SJSA1 (cell line): Measurements from ENCODE around the gene SCN3B. TPM values are rescaled to one million over a fixed set of nuclear protein-coding genes. Genes with fewer than 3 reads are reported as not detected.
"Not testable (repeated sequence)": the region's sequence is repeated elsewhere in the genome, so short reads cannot be mapped to it uniquely, and the experiment has no call there.

Experiments used
- DNase-seq, 2 experiments: peaks; one replicate each; pipeline ENCODE4 v3.0.0-alpha.2; 2015 to 2020; ENCODE audit warnings: low spot score in 2 of 2, low read depth in 1 of 2
- H3K27ac ChIP-seq: fragments of 250-450 bp; sonication (Bioruptor Pico); 2 replicates; pipeline ENCODE4 v1.5.1; 2020; ENCODE audit warnings: mild to moderate bottlenecking, moderate library complexity
- H3K27me3 ChIP-seq: fragments of 250-450 bp; sonication (Bioruptor Pico); replicated peaks from 2 replicates; pipeline ENCODE4 v1.5.1; 2020; ENCODE audit warnings: mild to moderate bottlenecking, moderate library complexity
- H3K36me3 ChIP-seq: fragments of 250-450 bp; sonication (Bioruptor Pico); 2 replicates; pipeline ENCODE4 v1.5.1; 2020; ENCODE audit warnings: mild to moderate bottlenecking
- H3K4me1 ChIP-seq: fragments of 250-450 bp; sonication (Bioruptor Pico); replicated peaks from 2 replicates; pipeline ENCODE4 v1.6.1; 2021; ENCODE audit warnings: mild to moderate bottlenecking
- H3K4me3 ChIP-seq: fragments of 250-450 bp; sonication (Bioruptor Pico); 2 replicates; pipeline ENCODE4 v1.5.1; 2020; ENCODE audit warnings: mild to moderate bottlenecking
- H3K9me3 ChIP-seq: fragments of 250-450 bp; sonication (Bioruptor Pico); replicated peaks from 2 replicates; pipeline ENCODE4 v1.5.1; 2020; ENCODE audit warnings: mild to moderate bottlenecking
- total RNA-seq: library from RNA; depleted of rRNA; stranded (reverse); fragments of >200 nt; shearing (Covaris generic); gene quantifications from 2 replicates; pipeline ENCODE4 v1.2.3, GENCODE V29; 2014

SCN3B gene
- total RNA-seq, 1 experiment from 2014 or later: 0.18 TPM

DNA sequence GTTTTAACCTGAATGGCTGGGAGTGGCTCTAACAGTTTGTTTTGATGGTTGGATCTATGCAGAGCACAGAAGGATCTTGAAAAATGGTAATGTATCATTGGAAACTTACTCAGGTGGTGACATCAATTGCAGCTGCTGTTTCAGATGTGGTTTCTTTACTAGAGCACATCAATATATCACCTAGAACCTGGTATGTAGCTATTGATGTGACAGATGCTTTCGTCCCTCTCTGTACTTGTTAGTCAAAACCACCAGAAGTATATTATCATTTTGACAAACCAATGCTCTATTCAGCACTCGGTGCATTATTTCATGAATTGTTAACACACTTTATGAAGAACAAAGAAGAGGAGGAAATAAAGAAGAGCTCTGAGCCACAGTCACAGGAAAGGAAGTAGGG, 26.6 kb upstream of the SCN3B start:
- Histone ChIP-seq H3K4me3 (no peak overlapping the region), H3K36me3 (no peaks in the 10 kb centered on the region), H3K27me3 (no peaks in the 10 kb centered on the region), H3K4me1 (no peaks in the 10 kb centered on the region), H3K9me3 (no peaks in the 10 kb centered on the region), H3K27ac (no peak overlapping the region)
- DNase-seq: no peak

DNA sequence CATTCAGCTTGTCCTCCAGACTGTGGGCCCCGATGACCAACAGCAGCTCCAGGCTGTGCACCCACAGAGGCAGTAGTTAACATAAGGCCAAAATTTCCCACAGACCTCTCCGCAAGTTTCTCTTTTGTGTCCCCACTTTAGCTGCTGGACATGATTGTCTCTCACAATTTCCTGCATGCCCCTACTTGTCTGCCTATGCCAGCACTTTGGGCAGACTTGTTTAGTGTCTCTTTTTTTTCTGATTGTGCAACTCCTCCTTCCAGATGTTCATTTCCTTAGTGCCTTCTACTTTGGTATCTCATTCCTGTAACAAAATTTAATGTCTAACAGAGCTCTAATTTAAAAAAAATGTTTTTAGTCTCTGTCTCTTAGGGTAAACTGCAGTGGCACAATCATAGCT, 23.8 kb upstream of the SCN3B start:
- Histone ChIP-seq H3K9me3 (no peaks in the 10 kb centered on the region), H3K4me3 (no peak overlapping the region), H3K27me3 (no peaks in the 10 kb centered on the region), H3K4me1 (no peaks in the 10 kb centered on the region), H3K36me3 (no peaks in the 10 kb centered on the region), H3K27ac (no peak overlapping the region)
- DNase-seq: no peak

DNA sequence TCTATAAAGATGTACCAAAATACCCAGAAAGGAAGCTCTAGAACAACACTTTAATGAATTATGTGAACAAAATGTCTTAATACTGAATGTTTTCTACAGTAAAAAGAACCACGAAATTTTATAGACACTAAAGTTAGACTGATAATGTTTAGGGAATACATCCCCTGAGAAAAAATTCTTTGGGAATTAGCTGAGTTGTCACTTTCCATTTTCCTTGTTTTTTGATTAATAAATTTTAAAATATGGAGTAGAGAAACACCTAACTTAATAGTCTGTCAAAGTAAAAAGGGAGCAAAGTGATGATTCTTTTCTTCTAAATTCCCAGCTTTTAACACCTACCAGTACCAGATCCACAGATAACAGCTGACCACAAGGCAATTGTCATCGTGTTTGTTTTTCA, 23.1 kb upstream of the SCN3B start:
- Histone ChIP-seq H3K27me3 (no peaks in the 10 kb centered on the region), H3K4me1 (no peaks in the 10 kb centered on the region), H3K27ac (no peak overlapping the region)

DNA sequence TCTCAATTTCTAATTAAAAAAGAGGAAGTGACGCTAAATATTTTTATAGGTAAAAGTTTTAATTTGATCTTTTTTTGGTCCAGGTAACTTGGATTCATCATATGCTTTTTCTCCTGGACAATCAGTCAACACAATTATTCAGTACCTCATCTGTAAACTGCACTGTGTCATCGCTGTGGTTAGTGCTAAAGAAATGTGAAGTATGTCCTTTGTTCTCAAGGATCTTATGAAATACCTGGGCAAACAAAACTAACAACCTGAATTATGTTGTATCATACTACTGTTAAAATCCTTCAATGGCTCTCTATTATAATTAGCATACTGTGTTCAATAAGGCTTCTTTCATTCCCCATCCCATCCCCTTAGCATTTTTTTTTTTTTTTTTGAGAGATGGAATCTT, 19.9 kb upstream of the SCN3B start:
- no peak for DNase-seq
- Histone ChIP-seq H3K36me3 (no peaks in the 10 kb centered on the region), H3K4me1 (no peaks in the 10 kb centered on the region), H3K9me3 (no peaks in the 10 kb centered on the region), H3K27me3 (no peaks in the 10 kb centered on the region), H3K27ac (no peak overlapping the region), H3K4me3 (no peak overlapping the region)

More for the DNA sequence above, 23.1 kb upstream of the SCN3B start:
- no peaks in the 10 kb centered on the region for H3K9me3 ChIP-seq
- no peak for DNase-seq
- H3K36me3 ChIP-seq: no peaks in the 10 kb centered on the region
- no peak overlapping the region for H3K4me3 ChIP-seq

DNA sequence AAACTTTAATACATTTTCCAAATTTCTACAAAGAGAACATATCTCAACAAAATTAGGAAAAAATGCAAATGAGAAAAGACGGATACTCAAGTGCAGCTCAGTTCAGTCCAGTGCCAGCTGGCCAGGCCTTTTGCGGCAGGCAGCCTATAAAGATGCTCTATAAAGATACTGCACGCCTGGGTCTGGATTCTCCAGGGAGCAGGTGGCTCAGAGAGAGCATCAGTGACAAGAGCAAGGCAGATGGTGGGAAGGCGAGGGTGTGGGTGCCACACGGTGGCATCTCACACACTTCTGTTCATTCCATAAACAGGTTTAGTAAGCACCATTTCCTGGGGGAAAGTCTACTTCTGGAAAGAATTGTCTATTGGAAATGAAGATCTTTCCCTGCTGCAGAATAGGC, 18.1 kb upstream of the SCN3B start:
- Histone ChIP-seq H3K4me3 (no peak overlapping the region), H3K4me1 (no peaks in the 10 kb centered on the region), H3K27me3 (no peaks in the 10 kb centered on the region), H3K9me3 (no peaks in the 10 kb centered on the region), H3K27ac (no peak overlapping the region), H3K36me3 (no peaks in the 10 kb centered on the region)
- DNase-seq: no peak

DNA sequence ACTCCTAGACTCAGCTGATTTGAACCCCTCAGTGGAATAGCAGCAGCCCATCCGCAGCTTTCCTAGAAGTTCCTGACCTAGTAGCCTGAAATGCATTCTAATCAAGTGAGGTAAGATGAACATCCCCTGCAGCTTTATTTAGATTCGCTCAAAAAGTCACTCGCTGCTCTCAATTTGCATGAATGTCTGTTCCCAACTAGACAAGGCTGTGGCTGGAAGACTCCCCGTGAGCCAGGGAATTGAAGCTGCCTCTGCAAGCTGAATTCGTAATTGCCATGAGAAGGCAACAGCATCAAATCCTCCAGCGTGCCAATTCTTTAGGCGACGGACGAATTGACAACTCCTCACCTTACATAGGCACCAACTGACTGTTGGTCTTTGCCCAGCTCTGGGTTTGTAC, 17.1 kb upstream of the SCN3B start:
- Histone ChIP-seq H3K27me3 (no peaks in the 10 kb centered on the region), H3K4me1 (no peaks in the 10 kb centered on the region), H3K4me3 (no peak overlapping the region), H3K36me3 (no peaks in the 10 kb centered on the region), H3K27ac (no peak overlapping the region), H3K9me3 (no peaks in the 10 kb centered on the region)
- DNase-seq: no peak

DNA sequence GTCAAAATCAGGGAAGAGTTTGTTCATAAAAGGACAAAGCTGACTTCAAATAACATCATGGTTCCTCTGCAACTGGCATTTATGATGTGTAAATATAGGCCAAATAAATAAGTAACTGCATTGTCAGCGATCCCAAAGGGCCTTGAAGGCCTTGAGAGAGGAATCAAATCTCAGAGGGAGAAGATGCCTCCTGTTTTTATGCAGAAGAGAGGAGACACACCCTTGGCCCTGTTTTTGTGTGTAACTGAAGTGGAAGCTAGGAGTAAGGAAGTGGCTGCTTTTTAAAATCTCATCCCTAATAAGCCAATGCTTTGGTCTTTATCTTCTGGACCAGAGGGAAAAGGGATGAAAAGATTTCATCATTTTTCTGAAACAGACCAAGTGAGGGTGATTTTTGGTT, 15.7 kb upstream of the SCN3B start:
- Histone ChIP-seq H3K4me3 (no peak overlapping the region), H3K9me3 (no peaks in the 10 kb centered on the region), H3K36me3 (no peaks in the 10 kb centered on the region), H3K27me3 (no peaks in the 10 kb centered on the region), H3K27ac (no peak overlapping the region), H3K4me1 (no peaks in the 10 kb centered on the region)
- DNase-seq: no peak

DNA sequence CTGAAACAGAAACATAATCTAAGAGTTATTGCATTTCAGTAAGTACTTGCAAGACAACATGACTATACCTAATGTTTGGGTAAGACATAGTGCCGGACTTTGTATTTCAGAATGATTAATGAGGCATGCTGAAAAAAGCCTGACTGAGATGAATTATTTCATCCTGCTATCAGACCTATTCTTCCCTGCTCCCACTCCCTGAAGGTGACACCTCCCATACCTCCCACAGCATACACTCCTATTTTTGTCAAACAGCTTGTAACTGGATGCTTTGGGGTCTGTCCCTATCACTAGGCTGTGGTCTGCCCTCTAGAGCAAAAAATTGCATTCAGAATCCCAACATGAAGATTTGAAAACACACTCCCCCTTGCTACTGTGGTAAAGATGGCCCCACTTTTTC, 10.9 kb upstream of the SCN3B start:
- H3K4me1 ChIP-seq: no peaks in the 10 kb centered on the region
- no peak overlapping the region for H3K27ac ChIP-seq
- H3K27me3 ChIP-seq: no peaks in the 10 kb centered on the region
- DNase-seq: no peak
- H3K4me3 ChIP-seq: no peak overlapping the region
- H3K9me3 ChIP-seq: no peaks in the 10 kb centered on the region
- no peaks in the 10 kb centered on the region for H3K36me3 ChIP-seq

DNA sequence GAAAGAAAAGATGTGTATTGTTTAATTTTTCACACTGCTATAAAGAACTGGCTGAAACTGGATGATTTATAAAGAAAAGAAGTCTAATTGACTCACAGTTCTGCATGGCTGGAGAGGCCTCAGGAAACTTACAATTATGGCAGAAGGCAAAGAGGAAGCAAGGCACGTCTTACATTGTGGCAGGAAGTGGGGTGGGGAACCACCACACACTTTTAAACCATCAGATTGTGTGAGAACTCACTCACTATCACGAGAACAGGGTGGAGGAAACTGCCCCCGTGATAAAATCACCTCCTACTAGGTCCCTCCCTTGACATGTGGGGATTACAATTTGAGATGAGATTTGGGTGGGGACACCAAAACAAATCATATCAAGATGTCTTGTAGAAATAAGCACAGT, 5.5 kb upstream of the SCN3B start:
- not testable (repeated sequence) for H3K27ac ChIP-seq, H3K4me1 ChIP-seq, H3K27me3 ChIP-seq, H3K9me3 ChIP-seq, H3K4me3 ChIP-seq, H3K36me3 ChIP-seq, DNase-seq

DNA sequence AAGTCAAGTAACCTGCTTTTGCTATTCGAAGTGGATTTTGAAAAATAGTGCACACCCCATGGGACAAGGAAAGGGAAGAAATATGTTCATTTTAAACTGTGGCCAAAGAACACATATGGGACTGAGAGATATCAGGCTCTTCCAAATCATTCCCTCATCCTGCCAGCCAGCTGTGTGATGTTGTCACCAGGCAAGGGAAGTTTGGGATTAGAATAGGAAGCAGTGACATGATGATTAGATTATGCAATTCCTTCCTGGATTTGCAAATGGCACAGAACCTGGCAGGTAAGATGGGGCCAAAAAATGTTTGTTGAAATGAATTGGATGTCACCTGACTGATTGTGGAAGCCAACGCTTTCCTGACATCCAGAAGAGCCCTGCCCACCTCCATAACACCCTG, 4.9 kb upstream of the SCN3B start:
- Histone ChIP-seq H3K4me1 (0 out of 2 replicates have a peak, but pooled peaks cover under 1% of the 10 kb centered on the region), H3K27ac (no peak overlapping the region), H3K4me3 (no peak overlapping the region), H3K36me3 (no peaks in the 10 kb centered on the region), H3K9me3 (no peaks in the 10 kb centered on the region), H3K27me3 (no peaks in the 10 kb centered on the region)
- DNase-seq: no peak

DNA sequence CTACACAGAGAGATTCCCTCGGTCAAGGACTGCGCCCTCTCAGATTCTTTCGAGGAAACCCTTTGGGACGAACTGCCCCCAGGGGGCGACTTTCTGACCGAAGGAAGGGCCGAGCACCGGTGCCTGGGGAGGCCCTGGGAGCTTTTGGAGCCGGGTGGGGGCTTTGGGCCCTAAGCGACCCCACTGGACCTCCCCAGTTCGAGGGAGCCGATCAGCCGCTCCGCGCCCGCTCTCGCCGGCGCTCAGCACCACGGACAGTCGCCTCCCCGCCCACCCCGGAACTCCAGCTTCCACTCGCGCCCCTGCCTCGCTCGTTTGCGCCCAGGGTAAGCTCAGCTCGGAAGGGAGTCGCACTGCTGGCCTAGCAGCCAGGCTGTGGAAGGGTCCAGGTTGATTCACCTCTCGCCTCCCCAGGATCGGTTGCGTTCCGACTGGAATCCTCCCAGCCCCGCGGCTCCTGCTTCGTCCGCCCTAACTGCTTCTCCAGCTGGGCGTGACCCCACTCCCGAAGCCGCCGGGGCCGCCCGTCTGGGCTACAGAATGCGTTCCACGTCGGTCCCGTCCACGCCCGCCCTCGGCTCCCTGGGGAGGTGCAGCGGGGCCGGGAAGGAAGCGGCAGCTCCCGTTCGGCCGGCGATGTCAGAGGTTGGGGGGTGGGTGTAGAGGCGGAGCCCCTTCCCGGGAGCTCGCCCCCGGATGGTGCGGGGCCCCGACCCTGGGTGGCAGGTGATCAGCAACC, 428 bp downstream of the SCN3B start:
- H3K4me1 ChIP-seq: 0 out of 2 replicates have a peak, but pooled peaks cover 3% of the 10 kb centered on the region
- H3K9me3 ChIP-seq: no peaks in the 10 kb centered on the region
- peak overlapping the region; percentile 31 for H3K4me3 ChIP-seq
- H3K27ac ChIP-seq: no peak overlapping the region
- H3K36me3 ChIP-seq: no peaks in the 10 kb centered on the region
- 0 out of 2 replicates have a peak, but pooled peaks cover 3% of the 10 kb centered on the region for H3K27me3 ChIP-seq
- peak; percentile 31 to 43 for DNase-seq

DNA sequence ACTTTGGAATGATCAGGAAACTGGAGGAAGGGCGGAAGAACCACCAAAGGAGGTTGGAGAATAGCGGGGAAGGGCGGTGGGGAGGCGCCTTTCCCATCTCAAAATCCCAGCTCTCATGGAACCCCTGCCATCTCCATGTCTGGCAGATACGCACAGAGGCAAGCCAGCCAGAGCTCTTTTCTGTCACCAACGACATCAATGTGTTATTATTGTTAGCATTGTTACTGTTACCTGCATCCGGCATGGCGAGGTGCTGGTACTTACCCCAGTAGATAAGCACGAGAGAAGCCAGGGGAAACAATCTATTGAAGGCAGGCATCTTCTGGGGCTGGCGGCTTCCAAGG, 969 bp downstream of the SCN3B start:
- Histone ChIP-seq H3K27ac (no peak overlapping the region), H3K4me3 (no peak overlapping the region), H3K4me1 (0 out of 2 replicates have a peak, but pooled peaks cover 3% of the 10 kb centered on the region)

DNA sequence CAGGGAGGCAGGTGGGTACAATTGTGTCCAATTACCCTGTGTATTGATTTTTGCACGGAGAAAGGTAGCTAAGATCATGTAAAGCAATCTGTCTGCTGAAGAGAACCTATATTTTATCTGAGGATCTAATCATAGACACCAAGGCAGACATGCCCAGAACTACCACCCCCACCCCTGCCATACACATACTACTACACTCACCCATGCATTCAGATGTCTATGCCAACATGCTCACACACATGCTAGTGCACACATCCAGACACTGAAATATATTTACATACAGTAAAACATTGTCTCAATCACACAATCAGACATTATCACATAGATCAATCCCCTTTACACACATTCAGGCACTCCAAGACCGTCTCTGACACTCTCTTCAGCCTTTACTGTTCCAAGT, 1.8 kb downstream of the SCN3B start:
- Histone ChIP-seq H3K36me3 (no peaks in the 10 kb centered on the region), H3K4me3 (no peak overlapping the region)

More for the DNA sequence above, 969 bp downstream of the SCN3B start:
- Histone ChIP-seq H3K9me3 (no peaks in the 10 kb centered on the region), H3K27me3 (0 out of 2 replicates have a peak, but pooled peaks cover 3% of the 10 kb centered on the region), H3K36me3 (no peaks in the 10 kb centered on the region)
- DNase-seq: no peak

DNA sequence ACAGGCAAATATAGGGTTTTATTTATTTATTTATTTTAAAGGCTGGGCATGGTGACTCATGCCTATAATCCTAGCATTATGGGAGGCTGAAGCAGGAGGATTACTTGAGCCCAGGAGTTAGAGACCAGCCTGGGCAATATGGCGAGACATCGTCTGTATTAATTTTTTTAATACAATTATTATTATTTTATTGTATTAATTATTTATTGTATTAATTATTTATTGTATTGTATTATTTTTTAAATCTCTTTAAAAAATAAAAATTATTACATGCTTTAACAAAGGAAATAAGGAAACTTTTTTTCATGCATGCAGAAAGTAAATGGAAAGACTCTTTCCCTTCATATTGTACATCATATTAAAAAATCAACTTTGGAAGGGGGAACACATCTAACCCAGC, 3.5 kb downstream of the SCN3B start:
- Histone ChIP-seq H3K27me3 (0 out of 2 replicates have a peak, but pooled peaks cover 3% of the 10 kb centered on the region), H3K27ac (no peak overlapping the region), H3K4me3 (no peak overlapping the region), H3K36me3 (no peaks in the 10 kb centered on the region), H3K9me3 (no peaks in the 10 kb centered on the region), H3K4me1 (0 out of 2 replicates have a peak, but pooled peaks cover 3% of the 10 kb centered on the region)
- DNase-seq: no peak

More for the DNA sequence above, 1.8 kb downstream of the SCN3B start:
- Histone ChIP-seq H3K27me3 (0 out of 2 replicates have a peak, but pooled peaks cover 3% of the 10 kb centered on the region), H3K4me1 (0 out of 2 replicates have a peak, but pooled peaks cover 3% of the 10 kb centered on the region), H3K27ac (no peak overlapping the region), H3K9me3 (no peaks in the 10 kb centered on the region)
- DNase-seq: no peak
